ENCODE data around the gene LGALS9B.
"Not testable (repeated sequence)": the region's sequence is repeated elsewhere in the genome, so short reads cannot be mapped to it uniquely, and the experiment has no call there.

GRCh38 chr17:20440665-20441064 lies 26.7 kb downstream of the LGALS9B start:
- TF ChIP-seq CTCF, POLR2A (IDR thresholded peaks at IDR 0.05): not testable (repeated sequence)
